ENCODE data around the gene DSCAML1.
A peak's percentile ranks its signal among the peaks of the same experiment; 100 is the strongest.

The DSCAML1 gene

DNA sequence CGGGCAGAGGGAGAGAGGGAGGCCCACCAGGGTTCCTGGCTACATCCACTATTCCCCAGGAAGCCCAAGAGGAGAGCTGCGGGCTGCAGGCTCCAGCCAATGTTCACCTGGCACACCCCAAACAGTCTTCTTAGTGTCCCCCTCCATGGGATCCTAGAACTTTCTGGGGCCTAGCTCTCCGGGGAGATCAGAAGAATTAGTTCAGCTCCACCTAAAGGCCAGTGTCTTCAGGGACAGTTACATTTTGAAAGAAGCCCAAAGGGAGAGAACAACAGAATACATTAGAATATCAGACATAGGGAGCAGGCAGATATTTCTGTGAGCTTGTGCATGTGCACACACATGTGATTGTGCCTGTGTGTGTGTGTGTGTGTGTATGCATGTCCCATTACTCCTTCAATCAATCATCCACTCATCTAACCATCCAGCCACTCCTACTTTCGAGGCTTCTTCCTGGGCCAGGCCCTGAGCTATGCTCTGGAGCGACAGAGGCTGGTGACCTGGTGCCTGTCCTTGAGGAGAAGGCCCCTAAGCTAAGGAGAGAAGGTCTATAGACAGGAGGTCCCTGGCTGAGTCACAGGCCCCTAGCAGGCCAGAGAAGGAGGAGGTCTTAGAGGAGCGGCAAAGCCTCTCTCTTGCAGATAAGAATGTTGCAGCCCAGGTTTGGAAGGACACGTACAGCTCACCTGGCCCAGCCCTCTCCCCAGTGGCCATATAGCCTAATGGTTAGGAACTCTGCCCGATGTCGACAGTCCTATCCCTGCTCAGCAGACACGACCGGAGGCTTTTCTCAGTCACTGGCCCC is 165.5 kb downstream of the DSCAML1 start:
- DNase-seq: no peak

DNA sequence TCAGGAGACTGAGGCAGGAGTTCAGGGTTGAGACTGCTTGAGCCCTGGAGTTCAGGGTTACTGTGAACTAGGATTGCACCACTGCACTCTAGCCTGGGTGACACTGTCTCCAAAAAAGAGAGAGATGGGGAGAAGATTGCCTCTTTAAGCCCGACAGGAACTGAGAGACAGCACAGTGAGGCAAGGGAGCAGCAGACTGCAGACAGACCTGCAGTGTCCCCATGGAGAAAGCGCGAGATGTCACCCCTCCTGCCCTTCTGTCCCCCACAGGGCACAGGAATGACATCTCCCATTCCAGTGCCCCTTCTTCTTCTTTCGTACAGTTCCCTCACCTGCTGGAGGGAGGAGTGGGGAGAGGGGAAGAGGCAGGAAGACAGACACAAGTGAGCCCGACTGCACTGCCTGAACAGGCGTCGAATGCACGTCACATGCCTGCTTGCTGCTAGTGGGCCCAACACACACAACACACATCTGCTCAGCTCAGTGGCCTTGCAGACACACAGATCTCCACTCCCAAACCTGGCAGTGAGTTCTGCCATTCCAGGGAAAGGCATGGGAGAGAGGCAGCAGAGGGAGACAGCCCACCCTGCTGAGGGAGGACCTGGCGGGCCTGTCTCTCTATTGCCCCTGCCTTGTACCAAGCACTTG is 167.0 kb downstream of the DSCAML1 start:
- no peak for DNase-seq

DNA sequence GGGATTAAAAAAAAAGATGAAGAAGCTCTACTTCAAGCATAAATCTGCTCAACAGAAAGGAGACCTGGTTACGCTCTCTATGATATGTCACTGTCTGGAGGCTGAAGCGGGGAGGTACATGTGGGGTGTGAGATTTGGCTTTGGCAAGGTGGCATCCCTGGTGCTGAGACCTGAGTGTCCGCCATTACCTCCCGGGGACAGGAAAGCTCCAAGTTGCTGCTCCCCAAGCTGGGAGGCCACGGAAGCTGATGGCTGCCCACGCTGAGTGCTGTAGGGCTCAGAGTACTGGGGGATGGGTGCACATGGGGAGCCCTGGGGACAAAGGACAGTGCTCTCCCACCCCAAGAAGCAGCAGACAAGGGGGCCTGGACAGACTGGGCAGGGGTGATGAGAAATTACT is 167.9 kb downstream of the DSCAML1 start:
- DNase-seq: no peak

DNA sequence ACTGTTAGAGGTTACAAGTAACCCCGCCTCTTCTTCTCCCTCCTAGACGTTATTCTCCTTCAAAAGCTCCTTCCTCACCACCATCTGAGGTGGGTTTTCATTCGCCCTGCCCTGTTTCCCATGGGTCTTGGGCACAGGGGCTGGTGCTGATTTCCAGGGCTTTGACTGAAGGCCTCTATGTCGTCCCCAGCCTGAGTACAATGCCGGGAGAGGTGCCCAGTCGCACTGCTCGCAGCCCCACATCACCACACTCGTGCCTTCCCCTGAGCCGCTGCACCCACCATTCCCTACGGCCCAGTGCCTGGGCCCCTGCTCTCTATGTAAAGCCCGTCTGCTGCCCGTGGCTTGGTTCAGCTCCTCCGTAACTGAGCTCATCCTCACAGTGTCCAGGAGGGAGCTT is 169.8 kb downstream of the DSCAML1 start:
- no peak for DNase-seq

DNA sequence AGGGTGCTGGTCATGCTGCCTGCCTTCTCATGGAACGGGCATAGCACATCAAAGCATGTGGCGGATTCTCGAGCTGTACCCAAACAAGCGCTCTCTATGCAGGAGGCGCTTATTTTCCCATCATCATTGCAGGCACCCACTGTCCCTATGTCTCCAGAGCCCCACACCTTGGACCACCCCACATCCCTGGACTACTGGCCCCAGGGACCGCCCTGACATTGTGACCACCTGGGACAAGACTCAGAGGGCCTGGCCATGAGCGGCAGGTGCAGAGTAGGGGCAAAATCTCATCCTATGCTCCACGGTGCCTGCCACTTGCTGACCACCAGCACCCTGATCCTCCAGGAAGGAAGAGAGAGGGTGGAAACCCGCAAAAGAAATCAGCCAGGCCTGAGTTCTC is 170.4 kb downstream of the DSCAML1 start:
- no peak for DNase-seq

DNA sequence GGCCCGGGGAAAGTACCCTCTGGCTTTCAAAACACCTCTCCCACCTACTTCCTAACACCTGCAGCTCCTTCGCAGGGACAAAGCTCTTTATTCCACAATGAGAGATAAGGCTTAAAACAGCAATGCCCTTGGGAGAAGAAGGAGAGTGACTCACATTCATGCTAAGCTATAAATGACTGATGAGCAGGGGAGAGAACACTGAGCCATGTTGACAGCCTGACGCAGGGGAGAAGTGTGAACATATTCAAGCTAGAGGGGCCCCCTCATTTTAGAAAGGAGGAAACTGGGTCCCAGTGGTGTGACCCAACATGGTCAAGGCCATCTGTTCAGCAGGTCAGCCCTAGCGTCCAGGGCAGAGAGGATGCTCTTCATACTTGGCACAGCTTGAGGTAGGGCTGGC is 171.8 kb downstream of the DSCAML1 start:
- no peak for DNase-seq

DNA sequence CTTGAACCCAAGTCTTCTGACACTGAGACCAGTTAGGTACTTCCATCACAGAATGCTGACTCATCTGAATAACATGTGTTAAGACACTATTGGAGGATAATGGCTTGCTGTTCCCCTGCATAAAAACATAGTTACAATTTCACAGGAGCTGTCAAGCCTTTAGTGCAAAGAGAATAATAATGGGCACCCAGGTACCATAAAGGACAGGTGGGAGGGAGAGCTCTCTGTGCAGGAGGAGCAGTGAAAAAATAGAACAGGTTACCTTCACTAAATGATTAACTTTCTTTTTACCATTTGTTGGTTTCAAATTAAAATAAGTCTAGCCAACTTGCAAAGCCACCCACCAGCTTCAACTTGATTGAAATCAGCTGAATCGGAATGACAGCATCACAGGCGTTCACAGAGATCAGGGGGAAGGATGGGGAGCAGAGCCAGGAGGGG is 173.2 kb downstream of the DSCAML1 start:
- DNase-seq: no peak

DNA sequence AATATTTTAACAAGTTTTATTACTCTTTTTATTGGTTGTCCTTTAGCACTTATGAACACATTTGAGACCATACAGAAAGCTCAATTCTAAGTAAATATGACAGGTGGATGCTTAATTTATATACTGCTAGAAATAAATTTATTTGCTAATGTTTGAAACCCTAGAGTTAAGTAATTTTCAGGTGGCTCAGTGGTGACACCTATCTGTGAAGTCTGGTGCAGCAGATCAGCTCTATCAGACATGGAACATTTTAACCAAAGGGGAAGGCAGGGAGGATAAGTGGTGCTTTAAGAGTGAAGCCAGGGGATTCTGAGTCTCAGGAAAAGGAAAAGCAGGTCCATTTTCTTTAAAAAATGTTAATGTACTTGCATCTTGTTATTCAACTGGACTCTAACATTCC is 175.8 kb downstream of the DSCAML1 start:
- DNase-seq: no peak

DNA sequence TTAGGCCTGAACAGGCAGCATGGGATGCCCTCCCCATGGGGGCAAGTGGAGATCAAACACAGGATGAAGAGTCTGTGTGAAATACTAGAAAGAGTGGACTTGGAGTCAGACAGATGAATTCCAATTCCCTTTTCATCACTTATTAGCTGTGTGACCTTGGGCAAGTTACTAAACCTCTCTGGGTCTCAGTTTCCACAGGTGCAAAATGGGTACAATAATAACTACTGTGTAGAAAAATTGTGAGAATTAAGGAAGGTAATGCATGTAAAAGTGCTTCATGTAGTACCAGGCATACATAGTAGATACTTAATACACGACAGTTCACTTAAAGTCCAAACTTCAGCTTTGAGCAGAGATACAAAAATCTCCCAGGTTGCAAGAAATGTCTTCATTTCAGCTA is 176.4 kb downstream of the DSCAML1 start:
- no peak for DNase-seq

DNA sequence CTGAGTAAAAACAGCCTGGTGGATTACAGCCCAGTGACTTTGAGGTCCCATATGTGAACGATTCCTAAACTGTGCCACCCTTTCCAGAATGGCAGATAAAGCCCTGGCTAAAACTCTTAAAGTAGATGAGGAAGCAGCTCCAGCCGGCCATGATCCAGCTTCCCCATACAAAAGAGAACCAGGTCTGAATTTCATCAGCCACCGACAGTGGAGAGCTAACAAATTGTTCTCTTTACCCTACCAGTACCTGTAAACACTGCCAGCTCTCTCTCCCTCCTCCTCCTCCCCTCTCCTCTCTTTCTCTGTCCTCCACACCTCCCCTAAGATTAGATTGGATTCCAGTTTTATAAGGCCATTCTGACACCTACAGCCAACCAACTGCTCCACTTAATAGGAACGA is 176.9 kb downstream of the DSCAML1 start:
- DNase-seq: peak; percentile 24

DNA sequence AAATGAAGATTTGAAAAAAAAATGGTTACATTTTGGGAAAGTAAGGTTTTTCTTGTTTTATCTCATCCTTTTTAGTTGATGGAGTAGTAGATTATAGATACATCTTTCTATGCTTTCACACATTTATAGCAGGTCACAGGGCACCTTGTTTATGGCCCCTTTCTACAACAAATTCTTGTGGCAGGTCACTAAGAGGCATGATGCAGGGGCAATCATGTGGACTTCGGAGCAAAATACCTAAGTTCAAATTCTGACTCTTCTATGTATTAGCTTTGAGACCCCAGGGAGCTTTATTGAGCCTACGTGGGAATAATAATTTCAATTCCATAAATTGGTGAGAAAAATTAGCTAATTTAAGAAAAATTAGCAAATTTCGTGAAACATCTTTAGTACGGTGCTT is 177.4 kb downstream of the DSCAML1 start:
- DNase-seq: no peak

DNA sequence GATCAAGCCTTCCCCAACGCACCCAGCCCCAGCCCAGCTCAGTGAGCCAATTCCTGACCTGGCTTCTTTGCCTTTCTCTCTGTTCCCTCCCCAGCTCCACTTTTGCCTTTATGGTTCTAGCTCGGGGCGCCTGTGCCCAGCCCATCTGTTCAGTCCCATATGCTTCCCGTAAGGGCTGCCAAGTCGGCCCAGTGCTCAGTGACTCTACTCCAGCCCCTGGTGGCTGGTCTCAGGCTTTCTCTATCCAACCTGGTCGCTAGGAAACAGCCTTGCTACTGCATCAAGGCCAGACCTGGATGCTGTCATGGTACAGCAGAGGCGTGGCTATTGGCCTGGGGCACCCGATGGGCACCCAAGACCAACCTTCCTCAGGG is 178.0 kb downstream of the DSCAML1 start:
- peak; percentile 40 for DNase-seq

DNA sequence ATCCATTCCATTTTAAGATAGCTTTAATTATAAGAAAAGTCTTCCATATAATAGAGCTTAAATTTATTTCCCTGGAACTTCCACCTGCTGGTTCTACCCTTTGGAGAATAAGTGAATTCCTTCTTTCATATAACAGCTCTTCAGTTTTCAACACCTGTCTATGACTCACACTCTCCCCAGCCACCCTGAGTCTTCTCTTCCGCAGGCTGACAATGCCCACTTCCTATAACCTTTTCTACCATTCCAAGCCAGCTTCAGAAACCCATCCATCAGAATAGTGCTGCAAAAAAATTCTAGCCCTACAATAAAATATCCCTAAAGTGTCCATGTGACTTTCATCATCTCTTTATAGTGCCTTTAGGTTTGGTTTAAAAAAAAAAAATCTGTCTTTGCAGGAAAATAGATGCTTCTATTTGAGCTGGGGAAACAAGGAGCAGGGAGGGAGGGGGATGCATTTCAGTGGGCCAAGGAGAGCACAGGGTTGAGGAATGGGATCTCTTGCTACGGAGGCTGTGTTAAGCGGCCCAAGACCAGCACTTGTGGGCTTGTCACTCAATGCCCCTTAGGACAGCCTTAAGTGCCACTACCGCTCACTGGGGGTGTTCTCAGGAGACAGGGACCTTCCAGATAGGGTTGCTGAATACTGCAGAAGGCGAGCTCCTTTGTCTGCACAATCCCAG is 178.6 kb downstream of the DSCAML1 start:
- no peak for DNase-seq

DNA sequence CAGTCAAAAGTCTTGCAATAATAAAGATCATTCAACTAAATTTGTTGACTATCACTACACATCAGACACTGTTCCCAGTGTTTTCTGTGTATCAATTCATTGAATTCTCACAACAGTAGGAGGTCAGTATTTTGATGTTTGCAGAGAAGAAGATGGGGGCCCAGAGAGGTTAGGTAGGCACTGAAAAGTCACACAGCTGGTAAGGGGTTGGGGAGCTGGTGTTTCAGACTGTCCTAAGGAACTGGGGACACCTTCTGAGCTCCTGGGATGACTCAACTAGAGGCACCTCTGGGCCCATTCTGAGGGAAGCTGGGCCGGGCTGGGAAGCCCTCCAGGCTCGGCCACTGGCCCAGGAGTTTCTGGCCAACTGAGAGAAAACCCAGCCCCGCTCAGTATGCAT is 180.0 kb downstream of the DSCAML1 start:
- DNase-seq: no peak

DNA sequence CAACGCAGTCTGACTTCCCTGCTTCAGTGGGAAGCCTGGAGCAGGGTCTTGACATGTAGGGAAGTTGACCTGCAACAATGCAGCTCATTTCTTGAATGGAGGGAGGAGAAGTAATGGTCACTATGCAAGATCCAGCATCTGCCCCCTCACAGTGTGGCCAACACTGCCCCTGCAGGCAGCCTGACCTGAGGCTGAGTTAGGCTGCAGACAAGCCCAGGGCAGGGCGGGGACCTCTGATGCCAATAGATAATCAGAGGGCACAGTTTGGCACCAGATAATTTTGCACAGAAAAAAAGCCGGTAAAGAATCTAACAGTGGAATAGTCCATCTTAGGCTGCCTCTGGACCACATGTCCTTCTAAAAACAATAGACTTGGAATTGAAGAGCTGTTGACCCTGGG is 182.3 kb downstream of the DSCAML1 start:
- no peak for DNase-seq

DNA sequence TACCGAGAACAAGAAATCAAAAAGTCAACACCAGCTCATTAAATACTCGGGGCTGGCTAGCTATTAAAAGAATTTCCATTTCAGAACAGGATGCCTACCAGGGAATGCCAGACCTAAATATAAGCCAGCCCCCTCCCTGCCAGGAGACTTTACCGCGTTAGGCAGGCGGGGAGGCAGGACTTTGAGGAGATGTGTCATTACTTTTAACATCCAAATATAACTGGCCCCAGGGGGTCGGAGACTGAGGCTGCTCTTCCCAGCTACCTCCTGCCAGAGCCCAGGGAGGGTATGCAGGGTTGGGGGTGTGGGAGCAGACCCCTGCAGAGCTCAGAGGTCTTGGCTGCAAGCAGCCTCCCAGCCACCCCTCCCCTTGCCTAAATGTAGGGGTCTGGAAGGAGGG is 183.5 kb downstream of the DSCAML1 start:
- no peak for DNase-seq

DNA sequence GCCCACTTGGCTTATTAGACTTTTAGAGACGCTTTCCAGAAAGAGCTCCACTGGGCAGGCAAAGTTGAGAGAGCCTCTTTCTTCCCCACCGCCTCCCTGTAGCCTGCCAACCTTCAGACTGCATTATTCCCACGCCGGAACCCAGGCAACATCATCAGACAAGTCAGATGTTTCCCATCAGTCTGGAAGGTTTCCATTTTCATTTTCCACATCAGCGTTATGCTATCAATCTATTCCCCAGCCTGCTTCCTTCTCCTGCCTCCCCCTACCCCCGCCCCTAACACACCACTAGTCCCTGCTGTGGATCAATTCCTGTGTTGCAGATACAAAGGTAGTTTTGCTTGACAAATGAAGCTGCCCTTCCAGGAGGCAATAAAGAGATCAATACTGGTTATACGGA is 184.8 kb downstream of the DSCAML1 start:
- no peak for DNase-seq

DNA sequence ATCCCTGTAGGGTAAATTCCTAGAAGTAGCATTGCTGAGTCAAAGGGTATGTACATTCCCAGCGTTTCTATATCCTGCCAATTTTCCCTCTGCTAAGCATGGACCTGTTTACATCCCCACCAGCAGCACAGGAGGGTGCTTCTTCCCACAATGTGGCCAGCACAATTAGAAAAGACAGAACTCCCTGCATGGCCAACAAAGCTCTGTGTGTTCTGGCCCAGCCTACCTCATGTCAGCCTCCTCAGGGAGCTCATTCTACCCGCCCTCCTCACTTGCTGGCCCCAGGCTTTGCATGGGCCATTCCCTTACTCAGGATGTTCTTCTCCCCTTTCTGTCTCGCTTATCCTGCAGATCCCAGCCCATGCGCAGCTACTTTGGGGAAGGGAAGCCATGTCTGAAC is 186.1 kb downstream of the DSCAML1 start:
- no peak for DNase-seq

DNA sequence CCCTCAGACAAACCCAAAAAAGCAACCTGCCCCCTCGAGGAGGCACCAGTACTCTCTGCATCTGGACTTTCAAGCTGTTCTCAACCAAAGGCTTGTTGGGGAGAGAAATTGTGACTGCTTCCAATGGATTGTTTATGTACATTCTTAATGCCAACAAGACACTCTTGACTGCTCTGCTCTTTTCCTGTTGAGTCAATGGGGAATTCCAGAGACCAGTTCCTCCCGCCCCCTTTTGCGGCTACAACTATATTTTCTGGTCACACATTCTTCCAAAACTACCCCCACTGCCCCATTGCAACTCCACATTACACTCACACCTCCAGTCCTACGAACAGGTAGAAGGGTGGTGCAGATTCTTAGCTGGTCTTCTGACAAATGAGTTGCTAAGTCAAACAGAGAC is 187.0 kb downstream of the DSCAML1 start:
- DNase-seq: no peak

DNA sequence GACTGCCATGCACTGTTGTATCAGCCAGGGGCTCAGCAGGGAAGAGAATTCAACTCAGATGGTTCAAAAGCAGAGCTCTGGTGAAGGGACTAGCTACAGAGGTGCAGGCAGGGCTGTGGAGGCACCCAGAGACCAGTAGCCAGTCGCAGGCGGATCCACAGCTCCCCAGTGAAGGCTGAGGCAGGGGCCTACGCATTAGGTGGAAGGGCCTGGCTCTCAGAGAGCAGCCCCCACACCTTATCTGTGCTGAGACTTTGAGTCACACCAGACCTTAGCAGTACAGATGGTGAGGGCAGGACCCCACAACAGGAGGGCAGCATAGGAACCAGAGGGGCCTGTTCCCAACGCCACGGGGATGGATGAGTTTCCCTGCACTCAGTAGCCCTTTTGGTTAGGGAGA is 189.6 kb downstream of the DSCAML1 start:
- no peak for DNase-seq

DNA sequence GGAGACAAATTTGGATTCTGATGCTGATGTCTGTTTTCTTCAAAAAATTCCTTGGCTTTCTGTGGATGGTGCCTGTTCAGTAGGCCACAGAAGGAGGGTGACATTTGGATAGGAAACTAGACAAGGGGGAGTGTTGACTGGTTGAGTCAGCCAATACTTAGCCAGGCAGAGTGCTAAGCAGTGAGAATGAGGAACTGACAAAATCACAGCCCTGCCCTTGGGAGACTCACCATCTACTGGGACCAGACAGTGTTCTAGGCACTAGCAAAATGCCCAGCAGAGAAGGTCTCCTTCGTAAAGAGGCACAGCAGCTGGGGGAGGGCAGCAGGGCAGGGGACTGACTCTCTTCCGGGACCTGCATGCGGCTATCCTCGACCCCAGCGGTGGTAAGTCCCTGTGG is 190.2 kb downstream of the DSCAML1 start:
- no peak for DNase-seq

DNA sequence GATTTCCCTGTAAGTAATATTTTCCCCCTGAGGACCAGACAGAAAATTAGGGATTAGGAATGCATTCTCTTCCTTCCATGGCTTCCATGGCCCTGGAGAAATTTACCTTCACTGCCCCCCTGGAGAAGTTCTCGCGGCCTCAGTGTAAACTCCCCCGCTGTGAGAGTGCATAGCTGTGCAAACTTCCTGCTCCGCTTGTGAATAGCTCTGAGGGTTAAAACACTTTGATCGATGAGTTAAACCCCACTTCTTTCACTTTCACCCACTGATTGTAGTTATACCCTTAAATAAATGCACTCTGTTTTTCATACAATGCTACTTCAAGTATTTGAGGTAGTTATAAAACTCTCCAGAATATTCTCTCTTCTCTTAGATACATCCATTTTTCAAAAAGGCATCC is 190.8 kb downstream of the DSCAML1 start:
- no peak for DNase-seq

DNA sequence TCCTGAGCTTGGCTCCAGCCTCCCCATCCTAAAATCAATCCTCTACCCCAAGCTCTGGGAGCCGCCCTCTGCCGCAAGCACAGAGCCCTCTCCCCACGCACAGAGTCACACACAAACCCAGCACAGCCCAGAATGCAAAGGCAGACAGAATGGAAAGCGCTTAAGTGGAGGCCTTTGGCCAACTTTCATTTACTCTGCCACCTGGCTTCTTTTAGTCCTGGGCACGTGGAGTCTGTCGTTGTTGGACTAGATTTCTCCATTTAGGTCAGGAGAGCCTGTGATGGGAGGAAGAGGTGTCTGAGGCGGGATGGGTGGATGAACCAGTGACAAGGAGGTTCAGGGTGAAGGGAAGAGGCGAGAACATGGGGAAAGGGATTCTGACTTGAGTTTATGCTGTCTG is 191.7 kb downstream of the DSCAML1 start:
- peak; percentile 23 for DNase-seq

DNA sequence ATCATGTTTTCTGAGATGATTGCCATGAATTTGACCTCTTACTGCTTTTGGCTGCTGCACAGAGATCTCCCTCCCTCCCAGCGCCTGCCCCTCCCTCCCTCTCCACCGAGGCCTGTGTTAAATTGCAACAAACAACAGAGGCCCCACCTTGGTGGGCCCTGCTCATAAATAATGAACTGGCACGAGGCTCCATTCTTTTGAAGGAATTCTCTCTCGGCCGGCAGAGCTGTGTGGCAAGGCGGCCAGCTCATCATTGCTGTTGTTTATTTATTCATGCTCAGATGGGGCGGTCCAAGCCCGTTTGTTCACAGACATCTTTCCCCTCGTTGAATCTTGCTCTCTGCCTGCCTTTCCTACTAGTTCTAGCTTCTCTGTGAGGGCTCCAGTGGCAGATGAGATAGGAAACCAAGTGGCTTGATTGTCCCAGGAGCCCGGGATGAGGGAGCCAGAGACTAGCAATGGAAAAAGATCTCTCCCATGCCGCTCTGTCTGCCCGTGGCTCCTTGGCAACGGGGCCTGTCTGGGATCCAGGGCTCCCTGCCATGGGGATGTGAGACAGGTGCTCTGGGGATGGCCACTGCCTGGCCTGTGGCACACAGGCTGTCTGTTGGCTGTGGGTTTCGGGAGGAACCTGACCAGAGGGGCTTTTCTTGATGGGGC is 192.6 kb downstream of the DSCAML1 start:
- peak; percentile 82 for DNase-seq
